ENCODE results near the gene LIX1.
"Not testable (repeated sequence)": the region's sequence is repeated elsewhere in the genome, so short reads cannot be mapped to it uniquely, and the experiment has no call there.

Gene LIX1

DNA sequence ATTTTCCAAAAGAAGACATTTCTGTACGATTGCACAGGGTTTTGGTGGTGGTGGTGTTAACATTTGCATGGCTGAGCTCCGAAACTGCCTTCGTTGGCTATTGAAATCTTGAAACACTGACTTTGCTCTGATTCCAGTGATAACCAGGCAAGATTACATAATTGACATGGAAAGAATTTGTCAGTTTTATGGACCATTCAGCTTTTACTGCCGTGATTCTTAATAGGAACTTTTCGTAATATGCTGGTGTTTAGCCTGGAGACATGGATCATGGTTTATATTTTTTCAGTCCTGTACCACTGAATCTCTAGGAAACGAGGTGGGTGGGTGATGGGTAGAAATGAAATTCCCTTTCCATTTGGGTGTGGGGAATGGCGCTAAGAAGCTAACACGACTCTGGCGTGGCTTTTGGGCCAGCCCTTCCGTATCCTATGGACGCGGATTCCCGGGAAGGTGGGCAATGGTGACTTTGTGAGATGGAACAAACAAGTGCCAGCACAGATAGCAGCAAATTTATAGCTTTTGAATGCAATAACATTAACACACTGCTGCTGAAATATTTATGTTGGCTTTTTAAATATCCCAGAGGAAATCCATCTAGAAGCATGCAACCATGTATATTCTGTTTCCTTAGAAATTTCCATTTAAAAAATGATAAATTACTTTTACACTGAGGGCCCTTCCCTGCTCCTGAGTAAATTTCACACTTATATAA is 36.8 kb downstream of the LIX1 start:
- no peak for DNase-seq (ENCODE audit: low read depth in 4 of 4, low spot score in 1 of 4)

- no peak for DNase-seq (ENCODE audit: low read depth in 4 of 4, low spot score in 1 of 4)
These were observed 40.4 kb downstream of the LIX1 start for GRCh38 chr5:97102010-97102470.

DNA sequence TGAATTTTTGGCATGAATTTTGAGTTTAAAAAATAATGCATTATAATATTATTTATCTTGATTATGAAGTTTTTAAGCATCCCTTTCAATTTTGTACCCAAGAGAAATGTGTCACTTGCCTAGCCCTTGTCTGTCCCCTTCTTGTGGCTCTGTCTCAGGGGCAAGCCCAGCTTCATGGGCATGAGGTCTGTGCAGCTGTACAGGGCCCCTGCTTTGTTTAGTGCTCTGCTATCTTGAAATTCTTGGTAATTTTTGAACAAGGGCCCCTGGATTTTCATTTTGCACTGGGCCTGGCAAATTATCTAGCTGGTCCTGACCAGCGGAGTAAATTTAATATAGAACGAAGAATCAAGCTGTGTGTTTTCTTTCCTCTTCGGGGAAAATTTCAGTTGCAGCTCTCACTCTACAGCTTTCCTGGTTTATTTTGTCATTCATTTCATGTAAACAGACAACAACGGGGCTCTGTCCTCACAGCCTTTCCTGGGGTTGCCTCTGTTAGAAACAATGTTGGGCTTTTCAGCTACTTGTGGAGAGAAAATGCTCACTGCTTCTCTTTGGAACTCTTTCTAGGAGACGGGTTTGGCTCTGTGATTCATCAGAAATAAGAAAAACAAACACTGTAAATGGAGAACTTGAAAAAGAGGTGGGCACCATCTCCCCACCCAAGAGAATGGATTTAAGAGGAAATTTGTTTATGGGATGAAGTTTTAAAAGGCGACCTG is 41.1 kb downstream of the LIX1 start:
- no peak for DNase-seq (ENCODE audit: low read depth in 4 of 4, low spot score in 1 of 4)

- no peak for DNase-seq (ENCODE audit: low read depth in 4 of 4, low spot score in 1 of 4)
These were observed 41.9 kb downstream of the LIX1 start for GRCh38 chr5:97100476-97100875.

DNA sequence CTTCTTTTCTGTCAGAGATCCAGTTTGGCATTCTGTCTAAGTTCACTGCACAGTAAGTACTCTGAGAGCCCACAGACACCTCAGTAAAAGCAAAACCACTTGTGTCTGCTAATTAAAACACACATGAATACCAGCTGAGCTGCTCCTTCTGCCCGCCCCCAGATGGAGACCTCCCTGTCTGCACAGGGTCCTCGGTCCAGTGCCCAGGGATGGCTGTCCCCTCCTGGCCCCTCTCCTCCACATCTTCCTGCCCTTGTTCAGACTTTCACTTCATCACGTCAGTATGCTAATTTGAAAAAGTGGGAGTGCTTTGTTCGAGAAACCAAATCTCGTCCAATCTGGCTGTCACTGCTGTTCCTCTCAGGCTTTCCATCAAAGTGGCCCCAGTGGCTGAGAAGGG is 43.5 kb downstream of the LIX1 start:
- DNase-seq (ENCODE audit: low read depth in 4 of 4, low spot score in 1 of 4), result no peak

DNA sequence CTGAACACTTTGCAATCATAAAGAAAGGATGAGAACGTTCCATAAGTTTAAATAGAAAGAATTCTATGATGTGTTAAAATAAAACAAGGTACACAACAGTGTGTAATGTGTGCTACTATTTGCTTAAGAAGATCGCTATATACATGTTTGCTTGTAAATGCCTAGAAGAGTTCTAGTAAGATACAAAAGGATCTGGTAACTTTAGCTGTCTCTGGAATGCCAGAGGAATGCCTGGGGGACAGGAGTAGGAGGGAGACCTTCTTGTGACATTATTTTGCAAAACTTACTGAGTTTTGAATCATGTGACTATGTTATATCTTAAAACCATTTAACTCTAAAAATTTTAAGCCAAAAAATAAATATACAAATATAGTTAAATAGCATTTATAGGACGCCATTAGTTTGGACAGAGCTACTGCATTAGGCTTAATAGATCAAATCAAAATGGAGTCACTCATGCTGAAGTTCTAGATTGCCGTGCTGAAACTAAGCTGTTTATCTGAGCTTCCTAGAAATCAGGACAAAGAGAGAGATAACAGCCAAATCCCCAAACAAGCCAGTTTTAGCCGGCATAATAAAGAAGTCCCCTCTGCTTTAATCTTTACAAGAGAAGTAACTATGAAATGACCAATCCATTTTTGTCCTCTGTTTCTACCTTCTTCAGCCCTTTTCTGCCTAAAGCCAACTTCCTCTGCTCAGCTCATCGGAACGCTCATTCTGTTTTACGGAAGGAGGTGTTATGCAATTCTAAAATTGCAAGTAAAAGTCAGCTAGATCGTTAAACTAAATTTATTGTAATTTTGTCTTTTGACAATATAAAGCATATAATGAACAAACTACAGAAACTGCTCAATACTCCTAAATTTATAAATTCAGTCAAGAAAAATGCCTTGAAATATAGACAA is 44.8 kb downstream of the LIX1 start:
- no peak for DNase-seq (ENCODE audit: low read depth in 4 of 4, low spot score in 1 of 4)

GRCh38 chr5:97096846-97097245 is 45.6 kb downstream of the LIX1 start:
- DNase-seq (ENCODE audit: low read depth in 4 of 4, low spot score in 1 of 4), result no peak

DNA sequence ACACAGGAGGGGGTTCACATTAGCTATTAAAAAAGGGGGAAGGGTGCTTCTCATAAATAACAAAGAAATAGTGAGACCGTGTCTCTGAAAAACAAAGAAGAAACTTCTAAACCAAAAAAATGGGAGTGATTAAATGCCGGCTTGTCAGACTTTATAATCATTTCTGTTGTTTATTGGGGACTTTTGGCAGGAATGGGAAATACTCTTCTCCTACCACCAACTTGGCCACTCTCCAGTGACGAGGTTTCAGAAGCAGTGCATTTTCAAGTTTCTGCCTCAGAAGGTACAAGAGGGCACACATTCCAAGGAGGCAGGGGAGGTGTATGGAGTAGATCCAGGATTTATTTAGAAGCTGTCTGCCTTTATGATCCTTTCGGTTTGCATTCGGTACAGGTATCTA is 46.2 kb downstream of the LIX1 start:
- DNase-seq (ENCODE audit: low read depth in 4 of 4, low spot score in 1 of 4), result no peak

- DNase-seq (ENCODE audit: low read depth in 4 of 4, low spot score in 1 of 4), result no peak
These were observed 47.1 kb downstream of the LIX1 start for GRCh38 chr5:97095318-97095732.

- DNase-seq (ENCODE audit: low read depth in 4 of 4, low spot score in 1 of 4), result peak in 1 of 4 experiments; percentile 15
These were observed 47.7 kb downstream of the LIX1 start for GRCh38 chr5:97094579-97095317.

DNA sequence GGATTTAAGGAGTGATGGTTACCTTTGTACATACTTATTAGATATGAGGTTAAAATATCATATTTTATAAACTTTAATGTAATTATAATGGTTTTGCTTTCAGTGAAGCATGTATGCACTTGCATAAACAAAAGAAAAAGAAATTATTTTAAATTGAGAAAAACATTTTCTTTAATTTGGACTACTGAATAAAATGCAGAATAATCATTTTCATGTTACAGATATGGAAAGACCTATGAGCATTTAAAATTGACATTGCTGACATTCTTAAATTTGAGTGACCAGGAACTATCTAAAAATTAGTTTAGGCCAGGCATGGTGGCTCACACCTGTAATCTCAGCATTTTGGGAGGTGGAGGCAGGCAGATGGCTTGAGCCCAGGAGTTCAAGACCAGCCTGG is 49.2 kb downstream of the LIX1 start:
- DNase-seq (ENCODE audit: low read depth in 4 of 4, low spot score in 1 of 4), result no peak

- DNase-seq (ENCODE audit: low read depth in 4 of 4, low spot score in 1 of 4), result no peak
These were observed 51.5 kb downstream of the LIX1 start for GRCh38 chr5:97090944-97091343.

DNA sequence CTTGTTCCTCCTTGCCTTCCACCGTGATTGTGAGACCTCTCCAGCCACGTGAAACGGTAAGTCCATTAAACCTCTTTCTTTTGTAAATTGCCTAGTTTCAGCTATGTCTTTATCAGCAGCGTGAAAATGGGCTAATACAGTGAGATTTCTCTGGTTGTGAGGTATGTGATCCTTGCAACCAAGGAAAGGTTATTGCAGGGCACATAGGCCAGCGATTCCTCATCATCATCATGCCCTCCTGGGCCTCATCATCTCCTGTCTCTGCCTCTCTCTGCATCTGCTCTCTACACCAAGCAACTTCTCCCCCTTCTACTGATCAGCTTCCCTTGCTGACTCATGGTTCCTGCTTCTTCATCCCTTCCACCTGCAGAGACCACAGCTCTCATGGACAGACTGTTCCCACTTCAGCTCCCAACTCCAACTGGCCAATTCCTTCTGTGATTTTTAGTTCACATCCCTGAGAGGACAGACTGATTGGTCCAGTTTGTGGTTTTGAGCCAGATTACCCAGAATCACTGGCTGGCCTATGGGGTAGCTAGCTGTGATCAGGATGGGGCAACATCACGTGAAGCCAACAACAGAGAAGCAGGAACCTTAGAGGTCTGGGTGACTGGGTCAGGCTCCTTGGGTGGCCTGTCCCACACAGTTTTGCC is 53.1 kb downstream of the LIX1 start:
- no peak for DNase-seq (ENCODE audit: low read depth in 4 of 4, low spot score in 1 of 4)

GRCh38 chr5:97088774-97089148 is 53.6 kb downstream of the LIX1 start:
- DNase-seq (ENCODE audit: low read depth in 4 of 4, low spot score in 1 of 4), result no peak

DNA sequence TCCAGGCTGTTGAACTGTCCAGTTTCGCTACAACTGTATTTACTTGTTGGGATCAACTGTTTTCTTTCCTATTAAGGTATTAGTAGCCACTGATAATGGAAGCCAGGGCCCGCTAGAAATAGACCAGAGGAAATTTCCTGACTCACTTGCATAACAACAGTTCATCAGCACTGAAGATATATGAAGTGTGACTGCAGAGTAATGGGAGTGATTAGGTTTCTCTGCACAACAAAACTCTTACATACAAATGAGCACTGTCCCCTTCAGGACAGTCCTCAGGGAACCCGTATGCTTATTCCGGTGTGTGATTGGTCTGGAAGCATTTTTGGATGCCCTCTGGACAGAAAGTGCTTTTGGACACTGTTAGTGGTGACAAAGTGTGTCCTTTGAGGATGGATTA is 55.3 kb downstream of the LIX1 start:
- no peak for DNase-seq (ENCODE audit: low read depth in 4 of 4, low spot score in 1 of 4)

- no peak for DNase-seq (ENCODE audit: low read depth in 4 of 4, low spot score in 1 of 4)
These were observed 56.8 kb downstream of the LIX1 start for GRCh38 chr5:97085459-97086181.

DNA sequence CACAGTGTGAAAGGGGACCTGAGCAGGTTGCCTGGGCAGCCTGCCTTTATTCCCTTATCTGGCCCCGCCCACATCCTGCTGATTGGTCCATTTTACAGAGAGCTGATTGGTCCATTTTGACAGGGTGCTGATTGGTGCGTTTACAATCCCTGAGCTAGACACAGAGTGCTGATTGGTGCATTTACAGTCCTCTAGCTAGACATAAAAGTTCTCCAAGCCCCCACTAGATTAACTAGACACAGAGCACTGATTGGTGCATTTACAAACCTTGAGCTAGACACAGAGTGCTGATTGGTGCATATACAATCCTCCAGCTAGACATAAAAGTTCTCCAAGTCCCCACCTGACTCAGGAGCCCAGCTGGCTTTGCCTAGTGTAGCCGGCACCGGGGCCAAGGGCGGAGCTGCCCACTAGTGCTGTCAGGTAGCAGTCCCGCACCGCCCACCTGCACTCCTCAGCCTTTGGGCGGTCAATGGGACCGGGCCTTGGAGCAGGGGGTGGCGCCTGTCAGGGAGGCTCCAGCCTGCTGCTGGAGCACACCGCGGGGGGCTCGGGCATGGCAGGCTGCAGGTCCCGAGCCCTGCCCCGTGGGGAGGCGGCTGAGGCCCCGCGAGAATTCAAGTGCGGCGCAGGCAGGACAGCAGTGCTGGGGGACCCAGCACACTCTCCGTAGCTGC is 57.5 kb downstream of the LIX1 start:
- DNase-seq (ENCODE audit: low read depth in 4 of 4, low spot score in 1 of 4), result not testable (repeated sequence)

DNA sequence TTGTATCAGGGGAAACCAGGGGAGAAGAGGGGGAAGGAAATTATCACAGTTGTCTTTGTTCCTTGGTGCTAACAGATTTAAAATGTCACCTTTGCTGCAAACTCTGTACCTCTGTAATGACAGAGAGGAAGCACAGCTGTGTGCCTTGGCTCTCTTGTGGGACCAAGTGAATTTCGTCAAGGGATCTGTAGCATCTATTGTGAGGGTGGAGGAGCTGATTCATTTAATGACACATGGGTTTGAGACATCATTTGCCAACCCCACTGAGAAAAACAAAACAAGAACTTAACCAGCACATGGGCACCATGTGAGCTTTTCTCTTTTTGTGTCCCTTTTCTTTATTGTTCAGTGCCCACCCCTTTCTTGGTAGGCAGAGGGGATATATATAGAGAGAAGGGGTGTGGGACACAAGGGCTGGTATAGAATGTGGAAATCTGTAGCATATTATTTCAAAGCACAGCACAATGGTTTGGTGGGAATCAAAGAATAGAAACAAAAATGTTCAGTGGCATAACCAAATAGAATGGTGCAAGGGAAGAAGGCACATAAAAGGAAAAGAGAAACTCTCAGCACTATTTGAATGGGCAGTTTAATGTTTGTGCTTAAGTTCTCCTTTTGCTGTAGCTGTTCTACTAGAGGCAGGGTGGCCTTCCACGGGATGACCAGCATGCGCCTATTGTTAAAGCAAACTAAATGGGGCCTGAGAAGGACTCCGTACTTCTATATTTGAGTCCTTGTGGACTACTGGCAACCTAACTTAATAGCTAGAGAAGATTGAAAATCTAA is 63.3 kb downstream of the LIX1 start:
- no peak for DNase-seq (ENCODE audit: low read depth in 4 of 4, low spot score in 1 of 4)

DNA sequence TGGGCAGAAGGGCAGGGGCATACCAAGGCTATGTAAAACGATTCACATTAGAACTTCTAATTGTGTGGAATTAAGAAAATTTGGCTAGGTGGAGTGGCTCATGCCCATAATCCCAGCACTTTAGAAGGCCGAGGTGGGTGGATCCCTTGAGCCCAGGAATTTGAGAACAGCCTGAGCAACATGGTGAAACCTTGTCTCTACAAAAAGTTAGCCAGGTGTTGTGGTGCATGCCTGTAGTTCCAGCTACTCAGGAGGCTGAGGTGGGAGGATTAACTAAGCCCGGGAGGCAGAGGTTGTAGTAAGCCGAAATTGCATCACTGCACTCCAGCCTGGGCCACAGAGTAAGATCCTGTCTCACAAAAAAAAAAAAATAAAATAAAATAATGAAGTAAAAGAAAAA is 65.2 kb downstream of the LIX1 start:
- DNase-seq (ENCODE audit: low read depth in 4 of 4, low spot score in 1 of 4), result no peak
